HEK293T (cell line): ENCODE data around the gene P2RX7.
"Not testable (repeated sequence)": the region's sequence is repeated elsewhere in the genome, so short reads cannot be mapped to it uniquely, and the experiment has no call there.

ENCODE experiments used
- ARNT ChIP-seq: fragments of 450-650 bp; IDR thresholded peaks from 2 replicates; pipeline ENCODE4 v1.6.1; 2017; ENCODE audit warnings: mild to moderate bottlenecking
- FOXM1 ChIP-seq: fragments of 450-650 bp; IDR thresholded peaks from 2 replicates; pipeline ENCODE4 v1.6.1; 2017; ENCODE audit warnings: mild to moderate bottlenecking, borderline replicate concordance
- L3MBTL2 ChIP-seq: fragments of 450-650 bp; conservative IDR thresholded peaks from 2 replicates; pipeline ENCODE4 v1.6.1; 2016; ENCODE audit warnings: mild to moderate bottlenecking

DNA sequence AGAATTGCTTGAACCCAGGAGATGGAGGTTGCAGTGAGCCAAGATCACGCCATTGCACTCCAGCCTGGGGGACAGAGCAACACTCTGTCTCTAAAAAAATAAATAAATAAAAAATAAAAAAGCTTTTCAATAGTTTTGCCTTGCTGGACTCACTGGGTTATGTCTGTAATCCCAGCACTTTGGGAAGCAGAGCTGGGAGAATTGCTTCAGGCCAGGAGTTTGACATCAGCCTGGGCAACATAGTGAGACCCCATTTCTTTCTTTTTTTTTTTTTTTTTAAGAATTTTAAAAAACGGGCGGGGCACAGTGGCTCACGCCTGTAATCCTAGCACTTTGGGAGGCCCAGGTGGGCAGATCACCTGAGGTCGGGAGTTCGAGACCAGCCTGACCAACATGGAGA, 68.5 kb downstream of the P2RX7 start:
- not testable (repeated sequence) for TF ChIP-seq FOXM1, ARNT, L3MBTL2
